HuH-7.5 (cell line): ENCODE measurements around the gene SH3GL3.

Experiments used
- DNase-seq: peaks from one replicate; pipeline ENCODE4 v3.0.0; 2011; ENCODE audit warnings: low spot score

SH3GL3 gene

GRCh38 chr15:83446904-83447709, at the start of gene SH3GL3:
TSS of gene SH3GL3 (plus strand) at chr15:83447341. CDS start at chr15:83447534, 193 bp downstream.
- DNase-seq = peak; percentile 34

- no peak for DNase-seq
Observed at GRCh38 chr15:83398626-83399025, 48.5 kb upstream of the SH3GL3 start.

DNA sequence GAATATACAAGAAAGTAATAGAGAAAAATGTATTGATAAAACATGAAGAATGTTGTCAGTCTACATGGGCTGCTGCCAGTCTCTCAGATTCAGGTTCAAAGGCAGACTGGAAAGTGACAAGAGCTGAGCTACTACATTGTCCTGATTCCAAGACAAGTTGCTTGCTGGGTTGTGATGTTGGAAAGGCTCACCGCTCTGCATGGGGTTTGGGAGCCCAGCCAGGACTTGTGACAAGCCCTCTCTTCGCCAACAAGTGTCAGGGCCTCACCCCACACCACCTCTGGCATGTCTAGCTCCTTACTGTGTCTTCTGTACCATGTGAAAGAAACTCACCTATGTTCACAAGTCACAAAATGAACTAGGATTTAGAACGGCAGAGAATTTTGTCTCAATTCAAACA, 43.0 kb upstream of the SH3GL3 start:
- no peak for DNase-seq

- DNase-seq = no peak
Observed at GRCh38 chr15:83410532-83410931, 36.6 kb upstream of the SH3GL3 start.

GRCh38 chr15:83413054-83413719, 34.0 kb upstream of the SH3GL3 start:
- DNase-seq = no peak

GRCh38 chr15:83422081-83422480, 25.1 kb upstream of the SH3GL3 start:
- no peak for DNase-seq

GRCh38 chr15:83422541-83422940, 24.6 kb upstream of the SH3GL3 start:
- no peak for DNase-seq

DNA sequence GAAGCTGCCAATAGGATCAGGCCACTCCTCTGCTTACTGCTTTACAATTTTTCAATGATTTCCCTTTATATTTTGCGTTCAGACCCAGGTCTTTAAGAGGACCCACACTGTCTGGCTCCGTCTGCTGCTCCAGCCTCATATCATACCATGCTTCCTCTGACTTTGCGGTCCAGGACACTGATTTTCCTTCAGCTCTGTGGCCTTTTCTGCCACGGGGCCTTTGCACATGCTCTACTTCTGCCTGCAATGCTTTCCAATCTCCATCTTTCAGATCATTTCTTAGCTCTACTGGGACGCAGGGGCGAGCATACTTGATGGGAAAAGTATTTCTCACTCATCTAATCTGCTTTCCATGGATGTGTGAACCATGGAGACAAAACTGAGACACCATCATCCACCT, 23.0 kb upstream of the SH3GL3 start:
- DNase-seq = no peak

DNA sequence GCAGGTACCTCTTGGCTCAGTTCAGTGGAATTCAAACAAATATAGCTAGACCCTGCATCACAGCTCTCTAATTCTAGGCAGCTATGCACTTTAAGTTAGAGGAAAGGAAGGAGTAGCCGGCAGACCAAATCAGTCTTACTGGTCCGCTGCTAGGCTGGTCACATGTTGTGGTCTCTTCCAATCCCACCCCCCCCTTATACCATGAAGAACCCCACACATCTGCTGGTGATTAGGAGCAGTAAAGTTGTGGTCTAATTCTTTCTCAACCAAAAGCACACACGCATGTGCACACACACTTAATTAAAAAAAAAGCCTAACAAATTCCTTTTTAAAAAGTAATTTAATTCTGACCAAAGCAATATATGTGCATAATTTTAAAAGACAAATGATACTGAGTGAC, 16.7 kb upstream of the SH3GL3 start:
- DNase-seq = no peak

GRCh38 chr15:83431521-83431920, 15.6 kb upstream of the SH3GL3 start:
- no peak for DNase-seq

GRCh38 chr15:83435202-83435601, 11.9 kb upstream of the SH3GL3 start:
- no peak for DNase-seq

DNA sequence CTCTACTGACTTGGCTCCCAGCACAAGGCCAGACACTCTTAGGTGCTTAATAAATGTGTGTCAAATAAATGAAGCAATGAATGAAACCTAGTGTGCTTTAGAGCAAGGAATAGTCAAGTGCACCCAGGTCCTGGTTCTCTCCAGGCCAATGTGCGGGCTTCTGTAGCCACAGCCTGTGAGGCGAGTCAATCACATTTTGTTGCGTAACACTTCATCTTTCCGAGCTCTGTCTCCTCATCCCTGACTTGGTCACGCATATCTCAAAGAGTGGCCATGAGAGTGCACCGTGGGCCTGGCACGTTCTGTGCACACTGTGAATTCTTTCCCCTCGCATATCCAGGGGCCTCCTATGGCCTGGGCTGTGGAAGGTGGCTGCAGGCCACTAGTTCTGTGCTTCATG, 11.4 kb upstream of the SH3GL3 start:
- DNase-seq = no peak

DNA sequence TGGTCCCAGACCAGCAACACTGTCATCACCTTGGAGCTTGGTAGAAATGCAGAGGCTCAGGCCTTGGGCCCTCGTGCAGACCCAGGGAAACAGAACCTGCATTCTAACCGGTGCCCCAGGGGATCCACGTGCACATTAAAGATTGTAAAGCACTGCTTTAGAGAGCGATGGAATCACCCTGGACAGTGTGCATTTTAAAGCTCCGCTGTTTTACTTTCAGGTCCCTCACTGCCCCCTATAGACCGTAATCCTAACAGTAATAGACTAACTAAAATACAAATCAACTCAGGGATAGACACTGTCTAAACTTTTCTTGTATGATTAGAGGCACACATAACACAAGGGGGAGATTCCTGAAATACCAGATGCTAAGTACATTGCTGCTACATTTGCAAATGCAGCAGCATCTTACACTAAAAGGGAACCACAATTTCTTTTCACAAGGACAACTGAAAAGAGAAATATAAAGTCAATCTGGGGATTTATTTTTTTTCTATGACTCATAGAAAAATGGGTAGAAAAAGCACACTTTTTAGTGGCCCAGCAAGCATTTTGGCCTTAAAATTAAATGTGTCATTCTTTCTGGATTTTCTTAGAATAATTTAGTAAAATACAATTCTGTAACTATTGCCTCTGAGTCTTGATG, 10.5 kb upstream of the SH3GL3 start:
- peak; percentile 37 for DNase-seq

DNA sequence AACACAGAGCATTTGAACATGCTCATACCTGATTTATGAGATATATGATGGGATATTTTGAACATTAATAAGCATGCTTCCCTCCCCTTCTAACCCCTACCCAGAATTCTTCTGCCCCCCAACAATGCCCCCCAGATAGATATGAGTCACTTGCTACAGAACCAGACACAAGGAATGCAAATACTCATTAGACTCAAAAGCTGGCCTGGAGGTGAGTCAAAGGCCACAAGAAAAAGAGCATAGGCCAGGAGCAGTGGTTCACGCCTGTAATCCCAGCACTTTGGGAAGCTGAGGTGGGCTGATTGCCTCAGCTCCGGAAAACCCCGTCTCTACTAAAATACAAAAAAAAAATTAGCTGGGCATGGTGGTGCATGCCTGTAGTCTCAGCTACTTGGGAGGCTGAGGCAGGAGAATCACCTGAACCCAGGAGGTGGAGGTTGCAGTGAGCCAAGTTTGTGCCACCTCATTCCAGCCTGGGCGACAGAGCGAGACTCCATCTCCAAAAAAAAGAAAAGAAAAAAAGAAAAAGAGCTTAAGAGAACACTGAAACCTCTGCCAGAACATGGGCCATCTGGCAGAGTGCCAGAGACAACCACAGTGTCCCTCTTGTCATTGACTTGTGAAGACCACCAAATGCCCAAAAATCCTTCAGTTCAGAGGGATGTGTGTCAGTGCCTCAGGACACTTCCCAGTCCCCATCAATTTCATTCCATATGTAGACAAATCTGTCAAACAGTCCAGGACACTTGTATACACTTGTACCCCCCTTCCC, 3.9 kb upstream of the SH3GL3 start:
- DNase-seq = no peak

DNA sequence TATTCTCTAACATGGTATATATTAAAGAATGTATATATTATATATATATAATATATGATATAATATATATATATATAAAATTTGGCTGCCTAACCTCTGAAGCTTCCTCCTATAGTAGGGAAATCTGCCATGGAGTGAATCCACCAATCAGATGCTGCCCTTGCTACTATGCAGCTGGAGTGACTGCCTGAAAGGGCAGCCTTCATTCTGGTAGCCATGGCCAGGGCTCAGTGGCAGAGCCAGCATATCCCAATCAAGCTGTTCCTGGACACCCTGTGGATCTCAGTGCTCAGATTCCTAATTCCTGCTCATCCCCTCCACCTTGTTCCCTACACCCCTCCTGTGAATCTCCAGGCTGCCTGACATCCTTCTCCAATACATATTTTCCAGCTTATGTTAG, 2.2 kb upstream of the SH3GL3 start:
- no peak for DNase-seq

- no peak for DNase-seq
Observed at GRCh38 chr15:83445643-83446042, 1.5 kb upstream of the SH3GL3 start.

DNA sequence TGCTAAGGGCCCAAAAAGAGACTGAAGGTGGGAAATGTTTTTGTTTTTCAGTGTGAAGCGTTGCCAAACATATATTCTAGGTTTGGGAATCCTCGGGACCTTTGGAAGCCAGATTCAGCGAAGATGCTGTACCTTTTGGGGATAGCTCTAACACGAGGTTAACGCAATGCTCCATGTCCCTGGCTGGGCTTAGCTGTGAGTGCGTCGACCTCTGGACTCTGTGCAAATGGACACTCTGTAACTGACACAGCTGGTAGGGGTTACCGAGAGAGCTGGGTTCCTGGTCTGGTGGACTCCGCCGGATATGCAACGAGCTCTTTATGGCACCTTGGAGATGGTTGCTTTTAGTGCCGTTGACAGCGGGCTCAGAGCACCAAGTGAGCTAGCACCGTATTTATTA, 724 bp upstream of the SH3GL3 start:
- no peak for DNase-seq

DNA sequence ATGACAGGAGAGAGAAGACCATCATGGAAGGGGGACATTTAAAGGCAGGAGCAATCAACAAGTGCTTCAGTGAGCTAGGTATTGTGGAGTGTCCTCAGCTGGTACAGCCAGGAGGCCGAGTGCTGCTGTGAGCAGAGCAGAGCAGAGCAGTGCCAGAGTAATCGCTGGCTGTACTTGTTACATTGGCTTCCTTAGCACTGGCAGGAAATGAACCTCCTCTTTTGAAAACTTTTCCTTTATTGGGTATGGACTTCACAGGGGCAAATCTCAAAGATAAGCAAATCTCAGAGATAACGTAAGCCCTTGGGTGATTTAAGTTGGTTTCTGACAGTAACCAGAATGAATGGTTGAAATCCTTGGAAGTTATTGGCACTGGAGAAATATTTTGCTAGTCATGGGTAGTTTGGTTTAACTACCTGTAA, 2.1 kb downstream of the SH3GL3 start:
- no peak for DNase-seq

- DNase-seq = no peak
Observed at GRCh38 chr15:83449937-83450506, 2.9 kb downstream of the SH3GL3 start.

GRCh38 chr15:83457149-83457548, 10.0 kb downstream of the SH3GL3 start:
- DNase-seq = no peak

DNA sequence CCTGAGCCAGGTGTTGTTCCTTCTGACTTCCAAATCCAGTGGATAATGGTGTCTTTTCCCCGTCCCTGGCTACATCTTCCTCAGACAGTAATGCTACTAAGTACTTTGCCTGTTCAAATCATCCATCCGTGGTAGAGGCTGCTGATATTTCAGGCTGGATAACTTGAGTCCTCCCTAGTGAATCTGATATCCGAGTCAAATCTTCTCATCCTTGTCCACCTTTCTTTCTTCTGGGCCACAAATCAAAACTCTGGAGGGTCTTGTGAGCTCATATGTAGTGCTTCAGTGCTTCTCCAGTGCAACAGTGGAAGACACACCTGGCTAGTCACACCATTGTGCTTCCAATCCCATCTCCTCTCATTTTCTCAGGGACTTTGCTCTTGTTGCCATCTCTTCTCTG, 11.2 kb downstream of the SH3GL3 start:
- DNase-seq = no peak

- DNase-seq = no peak
Observed at GRCh38 chr15:83462026-83462425, 14.9 kb downstream of the SH3GL3 start.
